ENCODE data around the gene MIPOL1. TPM values are rescaled to one million over a fixed set of nuclear protein-coding genes. Genes with fewer than 3 reads are reported as not detected.

MIPOL1 gene
- total RNA-seq, 1 donor from 2014 or later: 8.9 TPM

GRCh38 chr14:37474191-37474590, 276.5 kb downstream of the MIPOL1 start:
- DNase-seq: no peak
- H3K27ac ChIP-seq (replicated peaks): no peak overlapping the region
- no peak overlapping the region for H3K4me3 ChIP-seq
- no peak for TF ChIP-seq CTCF (IDR thresholded peaks at IDR 0.05; ENCODE audit: borderline replicate concordance)
- no peaks in the 10 kb centered on the region for H3K27me3 ChIP-seq (ENCODE audit: low read depth)
- H3K9me3 ChIP-seq (replicated peaks): peaks cover 10% of the 10 kb centered on the region
- H3K4me1 ChIP-seq: no peaks in the 10 kb centered on the region
- no peaks in the 10 kb centered on the region for H3K36me3 ChIP-seq
- intact Hi-C loops (cut with micrococcal nuclease): no loop called here

- no peak for DNase-seq
- TF ChIP-seq CTCF (IDR thresholded peaks at IDR 0.05; ENCODE audit: borderline replicate concordance): no peak
- Histone ChIP-seq H3K9me3 (replicated peaks) (peaks cover 5% of the 10 kb centered on the region), H3K4me1 (no peaks in the 10 kb centered on the region), H3K4me3 (no peak overlapping the region), H3K36me3 (no peaks in the 10 kb centered on the region), H3K27ac (replicated peaks) (no peak overlapping the region), H3K27me3 (ENCODE audit: low read depth) (no peaks in the 10 kb centered on the region)
- intact Hi-C loops (cut with micrococcal nuclease): no loop called here
These were observed 282.9 kb downstream of the MIPOL1 start for GRCh38 chr14:37480446-37481290.

GRCh38 chr14:37482428-37482827, 284.7 kb downstream of the MIPOL1 start:
- Histone ChIP-seq H3K36me3 (no peaks in the 10 kb centered on the region), H3K27ac (replicated peaks) (no peak overlapping the region), H3K9me3 (replicated peaks) (peaks cover 11% of the 10 kb centered on the region), H3K27me3 (ENCODE audit: low read depth) (no peaks in the 10 kb centered on the region), H3K4me1 (no peaks in the 10 kb centered on the region), H3K4me3 (no peak overlapping the region)
- TF ChIP-seq CTCF (IDR thresholded peaks at IDR 0.05; ENCODE audit: borderline replicate concordance): no peak
- no peak for DNase-seq
- intact Hi-C loops (cut with micrococcal nuclease): no loop called here

- no peak for DNase-seq
- Histone ChIP-seq H3K27ac (replicated peaks) (no peak overlapping the region), H3K4me1 (no peaks in the 10 kb centered on the region), H3K4me3 (no peak overlapping the region), H3K9me3 (replicated peaks) (peaks cover 11% of the 10 kb centered on the region), H3K36me3 (no peaks in the 10 kb centered on the region), H3K27me3 (ENCODE audit: low read depth) (no peaks in the 10 kb centered on the region)
- no peak for TF ChIP-seq CTCF (IDR thresholded peaks at IDR 0.05; ENCODE audit: borderline replicate concordance)
- intact Hi-C loops (cut with micrococcal nuclease): no loop called here
These were observed 285.9 kb downstream of the MIPOL1 start for GRCh38 chr14:37483672-37484071.

- no peak overlapping the region for H3K27ac ChIP-seq (replicated peaks)
- no peaks in the 10 kb centered on the region for H3K4me1 ChIP-seq
- intact Hi-C loops (cut with micrococcal nuclease): no loop called here
- H3K27me3 ChIP-seq (ENCODE audit: low read depth): no peaks in the 10 kb centered on the region
- no peaks in the 10 kb centered on the region for H3K36me3 ChIP-seq
- no peak for DNase-seq
- no peak overlapping the region for H3K4me3 ChIP-seq
- peaks cover 6% of the 10 kb centered on the region for H3K9me3 ChIP-seq (replicated peaks)
- no peak for TF ChIP-seq CTCF (IDR thresholded peaks at IDR 0.05; ENCODE audit: borderline replicate concordance)
These were observed 292.9 kb downstream of the MIPOL1 start for GRCh38 chr14:37490607-37491006.
